ENCODE measurements around the gene RFK. TPM values are rescaled to one million over a fixed set of nuclear protein-coding genes. Genes with fewer than 3 reads are reported as not detected.
A peak's percentile ranks its signal among the peaks of the same experiment; 100 is the strongest.

The RFK gene
- total and polyA plus RNA-seq, 4 donors = 13.2 to 23.0 (median 16.9) TPM

DNA sequence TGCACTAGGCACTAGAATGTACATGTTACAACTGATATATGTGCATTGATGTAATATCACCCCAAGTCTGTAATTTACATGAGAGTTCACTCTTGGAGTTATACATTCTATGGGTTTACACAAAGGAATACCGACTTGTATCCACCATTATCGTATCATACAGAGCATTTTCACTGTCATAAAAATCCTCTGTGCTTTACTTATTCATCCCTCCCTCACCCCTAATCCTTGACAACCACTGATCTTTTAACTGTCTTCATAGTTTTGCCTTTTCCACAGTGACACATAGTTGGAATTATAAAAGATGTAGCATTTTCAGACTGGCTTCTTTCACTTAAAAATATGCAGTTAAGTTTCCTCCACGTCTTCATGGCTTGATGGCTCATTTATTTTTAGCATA, 11.1 kb upstream of the RFK start:
- DNase-seq (ENCODE audit: low spot score) = no peak
- Histone ChIP-seq H3K9me3 (ENCODE audit: control insufficient read depth in 4 of 4, low read length in 3 of 4) (no peaks in the 10 kb centered on the region), H3K4me1 (ENCODE audit: control insufficient read depth in 4 of 4, insufficient read depth in 4 of 4, low read length in 3 of 4) (peaks cover 4 to 27% (median 14%) of the 10 kb centered on the region in 4 donors), H3K27ac (ENCODE audit: low read depth in 1 of 2, low read length in 2 of 2) (no peak overlapping the region), H3K4me3 (ENCODE audit: low read depth in 1 of 3, low read length in 3 of 3) (no peak overlapping the region), H3K27me3 (ENCODE audit: control insufficient read depth in 4 of 4, insufficient read depth in 4 of 4, low read length in 3 of 4) (no peaks in the 10 kb centered on the region), H3K9ac (ENCODE audit: low read depth in 1 of 2, low read length in 2 of 2) (no peak overlapping the region), H3K36me3 (ENCODE audit: control insufficient read depth in 4 of 4, insufficient read depth in 3 of 4, low read depth in 1 of 4, low read length in 3 of 4) (no peaks in the 10 kb centered on the region)
- WGBS = 85% methylated on average over 3 of the region's 3 CpGs
- TF ChIP-seq HNF4G (IDR thresholded peaks at IDR 0.05) = no peak
- TF ChIP-seq HNF4A (conservative IDR thresholded peaks at IDR 0.05) = no peak
- TF ChIP-seq GABPA (IDR thresholded peaks at IDR 0.05 in 1 of 2, conservative IDR thresholded peaks at IDR 0.05 in 1 of 2) = no peak
- no peak for TF ChIP-seq FOXA1 (IDR thresholded peaks at IDR 0.05)
- no peak for TF ChIP-seq NR2F2 (IDR thresholded peaks at IDR 0.05)
- TF ChIP-seq, protein P1, sequence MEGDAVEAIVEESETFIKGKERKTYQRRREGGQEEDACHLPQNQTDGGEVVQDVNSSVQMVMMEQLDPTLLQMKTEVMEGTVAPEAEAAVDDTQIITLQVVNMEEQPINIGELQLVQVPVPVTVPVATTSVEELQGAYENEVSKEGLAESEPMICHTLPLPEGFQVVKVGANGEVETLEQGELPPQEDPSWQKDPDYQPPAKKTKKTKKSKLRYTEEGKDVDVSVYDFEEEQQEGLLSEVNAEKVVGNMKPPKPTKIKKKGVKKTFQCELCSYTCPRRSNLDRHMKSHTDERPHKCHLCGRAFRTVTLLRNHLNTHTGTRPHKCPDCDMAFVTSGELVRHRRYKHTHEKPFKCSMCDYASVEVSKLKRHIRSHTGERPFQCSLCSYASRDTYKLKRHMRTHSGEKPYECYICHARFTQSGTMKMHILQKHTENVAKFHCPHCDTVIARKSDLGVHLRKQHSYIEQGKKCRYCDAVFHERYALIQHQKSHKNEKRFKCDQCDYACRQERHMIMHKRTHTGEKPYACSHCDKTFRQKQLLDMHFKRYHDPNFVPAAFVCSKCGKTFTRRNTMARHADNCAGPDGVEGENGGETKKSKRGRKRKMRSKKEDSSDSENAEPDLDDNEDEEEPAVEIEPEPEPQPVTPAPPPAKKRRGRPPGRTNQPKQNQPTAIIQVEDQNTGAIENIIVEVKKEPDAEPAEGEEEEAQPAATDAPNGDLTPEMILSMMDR (IDR thresholded peaks at IDR 0.05; ENCODE audit: low read depth, low read length, missing input control) = no peak
- TF ChIP-seq, protein P2, sequence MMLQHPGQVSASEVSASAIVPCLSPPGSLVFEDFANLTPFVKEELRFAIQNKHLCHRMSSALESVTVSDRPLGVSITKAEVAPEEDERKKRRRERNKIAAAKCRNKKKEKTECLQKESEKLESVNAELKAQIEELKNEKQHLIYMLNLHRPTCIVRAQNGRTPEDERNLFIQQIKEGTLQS (IDR thresholded peaks at IDR 0.05) = no peak

DNA sequence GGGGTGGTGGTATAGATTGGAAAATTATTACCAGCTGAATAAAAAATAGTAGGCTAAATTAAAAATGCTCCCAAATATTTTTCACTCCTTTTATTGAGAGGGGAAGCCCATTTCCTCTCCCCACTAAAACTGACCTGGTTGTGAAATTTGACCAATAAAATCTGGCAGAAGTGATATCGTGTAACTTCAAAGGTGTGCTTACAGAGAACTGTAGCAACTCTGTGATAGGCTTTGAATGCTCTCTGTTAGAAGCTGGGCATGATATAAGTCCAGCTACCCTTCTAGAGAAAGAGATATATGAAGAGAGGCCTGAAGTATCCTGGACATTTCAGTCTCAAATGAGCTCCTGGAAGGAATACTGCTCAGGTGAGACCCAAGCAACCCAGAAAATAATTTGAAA, 10.2 kb upstream of the RFK start:
- peak; percentile 41 to 43 for TF ChIP-seq HNF4A (conservative IDR thresholded peaks at IDR 0.05)
- TF ChIP-seq FOXA1 (IDR thresholded peaks at IDR 0.05) = no peak
- WGBS = 34% methylated on average over 1 of the region's 1 CpG
- Histone ChIP-seq H3K4me3 (ENCODE audit: low read depth in 1 of 3, low read length in 3 of 3) (no peak overlapping the region), H3K36me3 (ENCODE audit: control insufficient read depth in 4 of 4, insufficient read depth in 3 of 4, low read depth in 1 of 4, low read length in 3 of 4) (no peaks in the 10 kb centered on the region), H3K27me3 (ENCODE audit: control insufficient read depth in 4 of 4, insufficient read depth in 4 of 4, low read length in 3 of 4) (no peaks in the 10 kb centered on the region), H3K27ac (ENCODE audit: low read depth in 1 of 2, low read length in 2 of 2) (no peak overlapping the region), H3K4me1 (ENCODE audit: control insufficient read depth in 4 of 4, insufficient read depth in 4 of 4, low read length in 3 of 4) (peaks cover 4 to 27% (median 14%) of the 10 kb centered on the region in 4 donors), H3K9me3 (ENCODE audit: control insufficient read depth in 4 of 4, low read length in 3 of 4) (no peaks in the 10 kb centered on the region), H3K9ac (ENCODE audit: low read depth in 1 of 2, low read length in 2 of 2) (no peak overlapping the region)
- DNase-seq (ENCODE audit: low spot score) = no peak

DNA sequence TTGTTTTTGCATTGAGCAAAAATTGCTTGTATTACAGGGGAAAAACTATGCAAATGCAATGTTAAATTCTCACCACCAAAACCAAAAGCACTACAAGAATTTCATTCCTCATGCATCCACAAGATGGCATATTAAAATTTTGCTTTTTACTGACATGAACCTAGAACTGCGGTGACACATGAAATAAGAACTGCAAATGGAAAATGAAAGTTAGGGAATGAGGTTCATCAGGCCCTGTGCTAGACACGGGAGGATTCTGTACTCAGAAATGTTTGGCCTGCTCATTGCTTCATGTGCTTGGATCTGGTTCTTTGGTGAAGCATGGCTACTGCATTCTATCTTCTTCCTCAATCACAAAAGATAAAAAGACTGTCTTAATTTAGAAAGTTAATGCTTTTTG, 9.1 kb upstream of the RFK start:
- Histone ChIP-seq H3K9ac (ENCODE audit: low read depth in 1 of 2, low read length in 2 of 2) (peak overlapping the region in 1 of 2 donors; percentile 3), H3K9me3 (ENCODE audit: control insufficient read depth in 4 of 4, low read length in 3 of 4) (no peaks in the 10 kb centered on the region), H3K4me1 (ENCODE audit: control insufficient read depth in 4 of 4, insufficient read depth in 4 of 4, low read length in 3 of 4) (peaks cover 4 to 27% (median 14%) of the 10 kb centered on the region in 4 donors), H3K4me3 (ENCODE audit: low read depth in 1 of 3, low read length in 3 of 3) (no peak overlapping the region), H3K27me3 (ENCODE audit: control insufficient read depth in 4 of 4, insufficient read depth in 4 of 4, low read length in 3 of 4) (no peaks in the 10 kb centered on the region), H3K36me3 (ENCODE audit: control insufficient read depth in 4 of 4, insufficient read depth in 3 of 4, low read depth in 1 of 4, low read length in 3 of 4) (no peaks in the 10 kb centered on the region), H3K27ac (ENCODE audit: low read depth in 1 of 2, low read length in 2 of 2) (peak overlapping the region; percentile 20 to 47)
- TF ChIP-seq SP1 (IDR thresholded peaks at IDR 0.05) (peak; percentile 79), FOXA1 (IDR thresholded peaks at IDR 0.05) (no peak), NR2F2 (IDR thresholded peaks at IDR 0.05) (peak; percentile 27), JUND (IDR thresholded peaks at IDR 0.05) (peak; percentile 36 to 52), RXRA (IDR thresholded peaks at IDR 0.05) (peak; percentile 59 to 60), MAX (IDR thresholded peaks at IDR 0.05) (peak; percentile 73), HNF4A (conservative IDR thresholded peaks at IDR 0.05) (peak; percentile 58 to 69), HNF4G (IDR thresholded peaks at IDR 0.05) (no peak), EGR1 (IDR thresholded peaks at IDR 0.05; ENCODE audit: low read depth in 2 of 2) (peak in 1 of 2 donors; percentile 13), GABPA (IDR thresholded peaks at IDR 0.05 in 1 of 2, conservative IDR thresholded peaks at IDR 0.05 in 1 of 2) (no peak), TAF1 (conservative IDR thresholded peaks at IDR 0.05) (no peak), YY1 (IDR thresholded peaks at IDR 0.05) (peak; percentile 86), RAD21 (IDR thresholded peaks at IDR 0.05) (peak; percentile 84 to 86), FOXA2 (IDR thresholded peaks at IDR 0.05) (no peak)
- TF ChIP-seq, protein P2 (IDR thresholded peaks at IDR 0.05) = peak; percentile 68
- TF ChIP-seq, protein P3, sequence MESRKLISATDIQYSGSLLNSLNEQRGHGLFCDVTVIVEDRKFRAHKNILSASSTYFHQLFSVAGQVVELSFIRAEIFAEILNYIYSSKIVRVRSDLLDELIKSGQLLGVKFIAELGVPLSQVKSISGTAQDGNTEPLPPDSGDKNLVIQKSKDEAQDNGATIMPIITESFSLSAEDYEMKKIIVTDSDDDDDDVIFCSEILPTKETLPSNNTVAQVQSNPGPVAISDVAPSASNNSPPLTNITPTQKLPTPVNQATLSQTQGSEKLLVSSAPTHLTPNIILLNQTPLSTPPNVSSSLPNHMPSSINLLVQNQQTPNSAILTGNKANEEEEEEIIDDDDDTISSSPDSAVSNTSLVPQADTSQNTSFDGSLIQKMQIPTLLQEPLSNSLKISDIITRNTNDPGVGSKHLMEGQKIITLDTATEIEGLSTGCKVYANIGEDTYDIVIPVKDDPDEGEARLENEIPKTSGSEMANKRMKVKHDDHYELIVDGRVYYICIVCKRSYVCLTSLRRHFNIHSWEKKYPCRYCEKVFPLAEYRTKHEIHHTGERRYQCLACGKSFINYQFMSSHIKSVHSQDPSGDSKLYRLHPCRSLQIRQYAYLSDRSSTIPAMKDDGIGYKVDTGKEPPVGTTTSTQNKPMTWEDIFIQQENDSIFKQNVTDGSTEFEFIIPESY (IDR thresholded peaks at IDR 0.05) = no peak
- TF ChIP-seq, protein P1 (IDR thresholded peaks at IDR 0.05; ENCODE audit: low read depth, low read length, missing input control) = peak; percentile 73
- 0% methylated on average over 2 of the region's 2 CpGs for WGBS
- DNase-seq (ENCODE audit: low spot score) = no peak
